Adipocyte (in vitro differentiated cells): ENCODE results near the gene MAPKAPK2.
A peak's percentile ranks its signal among the peaks of the same experiment; 100 is the strongest.

Experiments
- DNase-seq: peaks from one replicate; pipeline ENCODE4 v3.0.0-alpha.2; 2015; ENCODE audit warnings: low read depth
- H3K27me3 ChIP-seq: replicated peaks from 2 replicates; pipeline ENCODE4 v1.7.0; 2013; ENCODE audit warnings: mild to moderate bottlenecking, low read length, moderate library complexity; ENCODE audit not compliant: control insufficient read depth, insufficient read depth
- H3K36me3 ChIP-seq: 2 replicates; pipeline ENCODE4 v1.7.0; 2013; ENCODE audit warnings: low read length, mild to moderate bottlenecking, moderate library complexity; ENCODE audit not compliant: control insufficient read depth, insufficient read depth, severe bottlenecking
- H3K4me1 ChIP-seq: 2 replicates; pipeline ENCODE4 v1.7.0; 2013; ENCODE audit warnings: mild to moderate bottlenecking, low read length, moderate library complexity; ENCODE audit not compliant: control insufficient read depth, insufficient read depth
- H3K4me3 ChIP-seq: 2 replicates; pipeline ENCODE4 v1.7.0; 2013; ENCODE audit warnings: mild to moderate bottlenecking, low read length, moderate library complexity
- H3K9ac ChIP-seq: 2 replicates; pipeline ENCODE4 v1.7.0; 2013; ENCODE audit warnings: mild to moderate bottlenecking, low read length, moderate library complexity
- H3K9me3 ChIP-seq: 2 replicates; pipeline ENCODE4 v1.7.0; 2013; ENCODE audit warnings: mild to moderate bottlenecking, low read length, moderate library complexity; ENCODE audit not compliant: control insufficient read depth

The MAPKAPK2 gene

GRCh38 chr1:206662396-206663092, 22.2 kb upstream of the MAPKAPK2 start:
- no peak for DNase-seq
- Histone ChIP-seq H3K9ac (no peak overlapping the region), H3K9me3 (no peaks in the 10 kb centered on the region), H3K36me3 (no peaks in the 10 kb centered on the region), H3K4me3 (no peak overlapping the region), H3K27me3 (peaks cover 19% of the 10 kb centered on the region), H3K4me1 (peaks cover 29% of the 10 kb centered on the region)

GRCh38 chr1:206663362-206663761, 21.3 kb upstream of the MAPKAPK2 start:
- no peaks in the 10 kb centered on the region for H3K9me3 ChIP-seq
- peaks cover 13% of the 10 kb centered on the region for H3K27me3 ChIP-seq
- H3K4me3 ChIP-seq: no peak overlapping the region
- no peak overlapping the region for H3K9ac ChIP-seq
- peaks cover 29% of the 10 kb centered on the region for H3K4me1 ChIP-seq
- H3K36me3 ChIP-seq: no peaks in the 10 kb centered on the region
- no peak for DNase-seq

- no peaks in the 10 kb centered on the region for H3K9me3 ChIP-seq
- no peaks in the 10 kb centered on the region for H3K36me3 ChIP-seq
- no peak overlapping the region for H3K9ac ChIP-seq
- H3K27me3 ChIP-seq: peaks cover 13% of the 10 kb centered on the region
- no peak overlapping the region for H3K4me3 ChIP-seq
- peaks cover 29% of the 10 kb centered on the region for H3K4me1 ChIP-seq
- peak; percentile 85 for DNase-seq
Measured at GRCh38 chr1:206663832-206664652, 20.7 kb upstream of the MAPKAPK2 start.

- Histone ChIP-seq H3K9ac (no peak overlapping the region), H3K4me1 (peaks cover 29% of the 10 kb centered on the region), H3K4me3 (no peak overlapping the region), H3K36me3 (no peaks in the 10 kb centered on the region), H3K9me3 (no peaks in the 10 kb centered on the region), H3K27me3 (peaks cover 13% of the 10 kb centered on the region)
- no peak for DNase-seq
Measured at GRCh38 chr1:206664740-206665139, 20.0 kb upstream of the MAPKAPK2 start.

GRCh38 chr1:206666031-206666561, 18.6 kb upstream of the MAPKAPK2 start:
- no peak for DNase-seq
- H3K36me3 ChIP-seq: no peaks in the 10 kb centered on the region
- H3K4me3 ChIP-seq: no peak overlapping the region
- H3K9me3 ChIP-seq: no peaks in the 10 kb centered on the region
- no peak overlapping the region for H3K9ac ChIP-seq
- peaks cover 29% of the 10 kb centered on the region for H3K4me1 ChIP-seq
- peaks cover 13% of the 10 kb centered on the region for H3K27me3 ChIP-seq

- no peaks in the 10 kb centered on the region for H3K9me3 ChIP-seq
- H3K4me3 ChIP-seq: no peak overlapping the region
- no peak overlapping the region for H3K9ac ChIP-seq
- peaks cover 29% of the 10 kb centered on the region for H3K4me1 ChIP-seq
- H3K36me3 ChIP-seq: no peaks in the 10 kb centered on the region
- no peak for DNase-seq
- peaks cover 13% of the 10 kb centered on the region for H3K27me3 ChIP-seq
Measured at GRCh38 chr1:206666954-206667665, 17.6 kb upstream of the MAPKAPK2 start.

- Histone ChIP-seq H3K9ac (no peak overlapping the region), H3K27me3 (peaks cover 7% of the 10 kb centered on the region), H3K9me3 (no peaks in the 10 kb centered on the region), H3K4me1 (peaks cover 32% of the 10 kb centered on the region), H3K36me3 (no peaks in the 10 kb centered on the region), H3K4me3 (no peak overlapping the region)
- DNase-seq: no peak
Measured at GRCh38 chr1:206668351-206668750, 16.4 kb upstream of the MAPKAPK2 start.

GRCh38 chr1:206668874-206669410, 15.8 kb upstream of the MAPKAPK2 start:
- H3K4me3 ChIP-seq: no peak overlapping the region
- no peaks in the 10 kb centered on the region for H3K9me3 ChIP-seq
- peaks cover 26% of the 10 kb centered on the region for H3K4me1 ChIP-seq
- H3K27me3 ChIP-seq: peaks cover 1% of the 10 kb centered on the region
- no peak for DNase-seq
- H3K9ac ChIP-seq: no peak overlapping the region
- H3K36me3 ChIP-seq: no peaks in the 10 kb centered on the region

GRCh38 chr1:206672011-206672688, 12.6 kb upstream of the MAPKAPK2 start:
- H3K4me1 ChIP-seq: peaks cover 22% of the 10 kb centered on the region
- H3K9me3 ChIP-seq: no peaks in the 10 kb centered on the region
- no peak overlapping the region for H3K9ac ChIP-seq
- no peak for DNase-seq
- H3K27me3 ChIP-seq: no peaks in the 10 kb centered on the region
- no peaks in the 10 kb centered on the region for H3K36me3 ChIP-seq
- no peak overlapping the region for H3K4me3 ChIP-seq

- peaks cover 17% of the 10 kb centered on the region for H3K4me1 ChIP-seq
- H3K9me3 ChIP-seq: no peaks in the 10 kb centered on the region
- H3K4me3 ChIP-seq: no peak overlapping the region
- DNase-seq: no peak
- no peak overlapping the region for H3K9ac ChIP-seq
- H3K27me3 ChIP-seq: no peaks in the 10 kb centered on the region
- no peaks in the 10 kb centered on the region for H3K36me3 ChIP-seq
Measured at GRCh38 chr1:206672844-206673758, 11.6 kb upstream of the MAPKAPK2 start.
